Liver (tissue), 3 donors: Measurements from ENCODE around the gene NR5A1.

Experiments
- JUND ChIP-seq, 2 donors: IDR thresholded peaks; 2 replicates each; pipeline ENCODE4 v1.6.1; 2016; ENCODE audit warnings: antibody characterized with exemption in 2 of 2
- NR2F2 ChIP-seq: IDR thresholded peaks from 2 replicates; pipeline ENCODE4 v1.6.1; 2016; ENCODE audit warnings: antibody characterized with exemption
- RXRA ChIP-seq, 2 donors: IDR thresholded peaks; 2 replicates each; pipeline ENCODE4 v1.6.1; 2017 to 2018; ENCODE audit warnings: antibody characterized with exemption in 2 of 2, mild to moderate bottlenecking in 1 of 2
- SP1 ChIP-seq: IDR thresholded peaks from 2 replicates; pipeline ENCODE4 v1.6.1; 2018; ENCODE audit warnings: antibody characterized with exemption, mild to moderate bottlenecking
- TAF1 ChIP-seq: conservative IDR thresholded peaks from 2 replicates; pipeline ENCODE4 v1.6.1; 2016; ENCODE audit warnings: antibody characterized with exemption, mild to moderate bottlenecking
- YY1 ChIP-seq: IDR thresholded peaks from 2 replicates; pipeline ENCODE4 v1.6.1; 2016; ENCODE audit warnings: antibody characterized with exemption, mild to moderate bottlenecking
- TF ChIP-seq, protein P1 (sequence below): fragments of 150-350 bp; IDR thresholded peaks from 2 replicates; pipeline ENCODE4 v1.5.1; 2017; ENCODE audit warnings: improper control_type of control experiment, low read depth, low read length; ENCODE audit not compliant: missing input control
- TF ChIP-seq, protein P2 (sequence below): IDR thresholded peaks from 2 replicates; pipeline ENCODE4 v1.6.1; 2016; ENCODE audit warnings: antibody characterized with exemption
- TF ChIP-seq, protein P3 (sequence below): IDR thresholded peaks from 2 replicates; pipeline ENCODE4 v1.6.1; 2016; ENCODE audit warnings: antibody characterized with exemption
- TF ChIP-seq, protein P4 (sequence below): IDR thresholded peaks from 2 replicates; pipeline ENCODE4 v1.6.1; 2016; ENCODE audit warnings: antibody characterized with exemption, mild to moderate bottlenecking
- donor health status: healthy.
- donor health status: healthy.

DNA sequence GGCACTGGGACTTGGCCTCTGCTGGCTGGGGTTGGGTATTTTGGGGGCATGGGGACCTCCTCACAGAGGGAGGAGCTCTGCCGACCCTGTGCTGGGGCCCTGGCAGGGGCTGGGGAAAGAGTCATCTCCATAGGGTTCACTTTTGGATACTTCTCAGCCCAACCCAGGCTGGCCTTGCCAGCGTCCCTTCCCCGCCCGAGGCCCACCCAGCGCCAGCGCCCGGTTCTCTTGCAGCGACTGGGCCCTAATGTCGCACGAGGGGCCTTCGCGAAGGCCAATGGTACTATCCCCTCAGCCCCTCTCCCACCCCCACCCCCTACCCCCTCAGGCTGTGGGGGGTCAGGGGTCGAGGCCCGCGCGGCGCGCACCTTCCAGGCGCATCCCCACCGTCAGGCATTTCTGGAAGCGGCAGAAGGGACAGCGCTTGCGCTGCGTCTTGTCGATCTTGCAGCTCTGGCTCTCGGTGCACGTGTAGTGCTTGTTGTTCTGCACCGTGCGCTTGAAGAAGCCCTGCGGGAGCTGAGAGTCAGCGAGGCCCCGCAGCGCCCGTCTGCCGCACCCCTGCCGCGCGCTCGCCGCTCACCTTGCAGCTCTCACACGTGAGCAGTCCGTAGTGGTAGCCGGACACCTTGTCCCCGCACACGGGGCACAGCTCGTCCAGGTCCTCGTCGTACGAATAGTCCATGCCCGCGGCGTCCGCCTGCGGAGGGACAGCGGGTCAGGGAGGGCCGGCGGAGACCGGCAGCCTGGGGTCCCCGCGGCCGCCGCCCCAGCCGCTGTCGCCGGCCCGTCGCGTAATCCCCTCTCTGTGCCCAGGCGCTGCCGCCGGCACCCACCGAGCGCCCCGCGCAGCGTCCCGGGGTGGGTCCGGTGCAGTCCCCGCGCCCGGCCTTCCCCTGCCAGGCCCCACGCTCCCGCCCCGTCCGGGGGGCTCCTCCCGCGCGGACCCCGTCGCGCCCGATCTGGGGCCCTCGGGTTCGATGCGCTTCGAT is 4.2 kb downstream of the NR5A1 start:
- TF ChIP-seq, protein P1, sequence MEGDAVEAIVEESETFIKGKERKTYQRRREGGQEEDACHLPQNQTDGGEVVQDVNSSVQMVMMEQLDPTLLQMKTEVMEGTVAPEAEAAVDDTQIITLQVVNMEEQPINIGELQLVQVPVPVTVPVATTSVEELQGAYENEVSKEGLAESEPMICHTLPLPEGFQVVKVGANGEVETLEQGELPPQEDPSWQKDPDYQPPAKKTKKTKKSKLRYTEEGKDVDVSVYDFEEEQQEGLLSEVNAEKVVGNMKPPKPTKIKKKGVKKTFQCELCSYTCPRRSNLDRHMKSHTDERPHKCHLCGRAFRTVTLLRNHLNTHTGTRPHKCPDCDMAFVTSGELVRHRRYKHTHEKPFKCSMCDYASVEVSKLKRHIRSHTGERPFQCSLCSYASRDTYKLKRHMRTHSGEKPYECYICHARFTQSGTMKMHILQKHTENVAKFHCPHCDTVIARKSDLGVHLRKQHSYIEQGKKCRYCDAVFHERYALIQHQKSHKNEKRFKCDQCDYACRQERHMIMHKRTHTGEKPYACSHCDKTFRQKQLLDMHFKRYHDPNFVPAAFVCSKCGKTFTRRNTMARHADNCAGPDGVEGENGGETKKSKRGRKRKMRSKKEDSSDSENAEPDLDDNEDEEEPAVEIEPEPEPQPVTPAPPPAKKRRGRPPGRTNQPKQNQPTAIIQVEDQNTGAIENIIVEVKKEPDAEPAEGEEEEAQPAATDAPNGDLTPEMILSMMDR = no peak
- TF ChIP-seq SP1 = no peak
- TF ChIP-seq YY1 = no peak
- TF ChIP-seq, protein P2, sequence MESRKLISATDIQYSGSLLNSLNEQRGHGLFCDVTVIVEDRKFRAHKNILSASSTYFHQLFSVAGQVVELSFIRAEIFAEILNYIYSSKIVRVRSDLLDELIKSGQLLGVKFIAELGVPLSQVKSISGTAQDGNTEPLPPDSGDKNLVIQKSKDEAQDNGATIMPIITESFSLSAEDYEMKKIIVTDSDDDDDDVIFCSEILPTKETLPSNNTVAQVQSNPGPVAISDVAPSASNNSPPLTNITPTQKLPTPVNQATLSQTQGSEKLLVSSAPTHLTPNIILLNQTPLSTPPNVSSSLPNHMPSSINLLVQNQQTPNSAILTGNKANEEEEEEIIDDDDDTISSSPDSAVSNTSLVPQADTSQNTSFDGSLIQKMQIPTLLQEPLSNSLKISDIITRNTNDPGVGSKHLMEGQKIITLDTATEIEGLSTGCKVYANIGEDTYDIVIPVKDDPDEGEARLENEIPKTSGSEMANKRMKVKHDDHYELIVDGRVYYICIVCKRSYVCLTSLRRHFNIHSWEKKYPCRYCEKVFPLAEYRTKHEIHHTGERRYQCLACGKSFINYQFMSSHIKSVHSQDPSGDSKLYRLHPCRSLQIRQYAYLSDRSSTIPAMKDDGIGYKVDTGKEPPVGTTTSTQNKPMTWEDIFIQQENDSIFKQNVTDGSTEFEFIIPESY = no peak
- TF ChIP-seq, protein P3, sequence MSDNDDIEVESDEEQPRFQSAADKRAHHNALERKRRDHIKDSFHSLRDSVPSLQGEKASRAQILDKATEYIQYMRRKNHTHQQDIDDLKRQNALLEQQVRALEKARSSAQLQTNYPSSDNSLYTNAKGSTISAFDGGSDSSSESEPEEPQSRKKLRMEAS = no peak
- TF ChIP-seq, protein P4, sequence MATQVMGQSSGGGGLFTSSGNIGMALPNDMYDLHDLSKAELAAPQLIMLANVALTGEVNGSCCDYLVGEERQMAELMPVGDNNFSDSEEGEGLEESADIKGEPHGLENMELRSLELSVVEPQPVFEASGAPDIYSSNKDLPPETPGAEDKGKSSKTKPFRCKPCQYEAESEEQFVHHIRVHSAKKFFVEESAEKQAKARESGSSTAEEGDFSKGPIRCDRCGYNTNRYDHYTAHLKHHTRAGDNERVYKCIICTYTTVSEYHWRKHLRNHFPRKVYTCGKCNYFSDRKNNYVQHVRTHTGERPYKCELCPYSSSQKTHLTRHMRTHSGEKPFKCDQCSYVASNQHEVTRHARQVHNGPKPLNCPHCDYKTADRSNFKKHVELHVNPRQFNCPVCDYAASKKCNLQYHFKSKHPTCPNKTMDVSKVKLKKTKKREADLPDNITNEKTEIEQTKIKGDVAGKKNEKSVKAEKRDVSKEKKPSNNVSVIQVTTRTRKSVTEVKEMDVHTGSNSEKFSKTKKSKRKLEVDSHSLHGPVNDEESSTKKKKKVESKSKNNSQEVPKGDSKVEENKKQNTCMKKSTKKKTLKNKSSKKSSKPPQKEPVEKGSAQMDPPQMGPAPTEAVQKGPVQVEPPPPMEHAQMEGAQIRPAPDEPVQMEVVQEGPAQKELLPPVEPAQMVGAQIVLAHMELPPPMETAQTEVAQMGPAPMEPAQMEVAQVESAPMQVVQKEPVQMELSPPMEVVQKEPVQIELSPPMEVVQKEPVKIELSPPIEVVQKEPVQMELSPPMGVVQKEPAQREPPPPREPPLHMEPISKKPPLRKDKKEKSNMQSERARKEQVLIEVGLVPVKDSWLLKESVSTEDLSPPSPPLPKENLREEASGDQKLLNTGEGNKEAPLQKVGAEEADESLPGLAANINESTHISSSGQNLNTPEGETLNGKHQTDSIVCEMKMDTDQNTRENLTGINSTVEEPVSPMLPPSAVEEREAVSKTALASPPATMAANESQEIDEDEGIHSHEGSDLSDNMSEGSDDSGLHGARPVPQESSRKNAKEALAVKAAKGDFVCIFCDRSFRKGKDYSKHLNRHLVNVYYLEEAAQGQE = no peak
- TF ChIP-seq TAF1 = no peak
- TF ChIP-seq NR2F2 = no peak
- TF ChIP-seq RXRA (IDR thresholded peaks at IDR 0.05) = no peak
- TF ChIP-seq JUND (IDR thresholded peaks at IDR 0.05) = no peak
